ENCODE data around the gene AKAP6. TPM values are rescaled to one million over a fixed set of nuclear protein-coding genes. Genes with fewer than 3 reads are reported as not detected.

AKAP6 gene
- total and polyA plus RNA-seq, 2 of the 8 experiments (the other 6 are each of a cell fraction or from before 2014, with no cell fraction given): 0.09 to 0.89 TPM

GRCh38 chr14:32375663-32376062, 46.6 kb downstream of the AKAP6 start (continued):
- no peak for TF ChIP-seq GABPA (IDR thresholded peaks at IDR 0.05; ENCODE audit: borderline replicate concordance, insufficient read depth, low read length)
- no peak for TF ChIP-seq POLR2AphosphoS5 (IDR thresholded peaks at IDR 0.05; ENCODE audit: low read depth, low read length)
- TF ChIP-seq KDM4A (IDR thresholded peaks at IDR 0.05; ENCODE audit: low read depth, low read length, severe bottlenecking): no peak
- no peak for TF ChIP-seq USF2 (IDR thresholded peaks at IDR 0.05; ENCODE audit: low read length)
- no peak for TF ChIP-seq SIRT6 (IDR thresholded peaks at IDR 0.05; ENCODE audit: low read length)
- no peak for TF ChIP-seq SIX5 (IDR thresholded peaks at IDR 0.05; ENCODE audit: low read depth, low read length)
- TF ChIP-seq EGR1 (IDR thresholded peaks at IDR 0.05; ENCODE audit: borderline replicate concordance, low read depth, low read length): no peak
- TF ChIP-seq POU5F1 (IDR thresholded peaks at IDR 0.05; ENCODE audit: low read depth, low read length): no peak
- no peak for TF ChIP-seq SUZ12 (IDR thresholded peaks at IDR 0.05; ENCODE audit: low read length)
